ENCODE measurements around the gene SRRM4. TPM values are rescaled to one million over a fixed set of nuclear protein-coding genes. Genes with fewer than 3 reads are reported as not detected.
A peak's percentile ranks its signal among the peaks of the same experiment; 100 is the strongest.

Gene SRRM4
- total RNA-seq, 1 donor from 2014 or later, result not detected

DNA sequence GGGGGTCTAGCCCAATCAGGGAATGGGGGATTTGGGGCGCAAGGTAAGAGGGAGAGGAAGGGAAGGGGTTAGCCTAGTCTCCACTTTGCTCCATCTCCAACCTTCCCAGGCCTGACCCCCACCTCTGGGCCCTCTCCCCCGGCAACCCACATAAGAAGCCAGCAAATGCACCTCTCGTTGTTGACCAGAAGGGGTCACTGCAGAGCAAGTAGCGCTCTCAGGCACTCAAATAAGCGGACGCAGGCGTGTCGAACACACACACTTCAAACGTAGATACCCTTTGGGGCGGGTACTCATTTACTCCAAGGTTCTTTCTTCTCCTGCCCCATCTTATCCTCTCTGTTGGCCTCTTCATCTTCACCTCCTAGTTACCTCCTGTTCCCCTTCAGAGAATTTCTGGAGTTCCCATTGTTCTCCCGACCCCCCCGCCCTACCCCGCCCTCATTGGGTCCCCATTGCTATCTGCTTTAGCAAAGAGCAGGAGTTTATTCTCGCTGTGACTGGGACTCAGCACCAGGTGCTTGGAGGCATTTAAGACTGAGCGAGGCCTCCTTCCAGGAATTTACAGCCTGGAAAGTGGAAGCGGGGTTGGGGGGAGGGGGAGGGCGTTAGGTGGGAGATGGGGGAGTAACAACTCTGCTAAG, 1.5 kb upstream of the SRRM4 start:
- Mint-ChIP-seq H3K4me3 (ENCODE audit: unreplicated experiment) (no peak overlapping the region), H3K4me1 (ENCODE audit: low read depth) (no peaks in the 10 kb centered on the region), H3K27me3 (ENCODE audit: low read depth) (peaks cover 29% of the 10 kb centered on the region), H3K9me3 (ENCODE audit: low read depth) (peaks cover 7% of the 10 kb centered on the region), H3K36me3 (ENCODE audit: low read depth) (no peaks in the 10 kb centered on the region), H3K27ac (ENCODE audit: unreplicated experiment) (no peak overlapping the region)
- TF ChIP-seq CTCF (IDR thresholded peaks at IDR 0.05), result peak; percentile 77
- DNase-seq (ENCODE audit: low spot score), result no peak

- H3K9me3 Mint-ChIP-seq (ENCODE audit: low read depth), result peaks cover 7% of the 10 kb centered on the region
- no peak for TF ChIP-seq CTCF (IDR thresholded peaks at IDR 0.05)
- peaks cover 29% of the 10 kb centered on the region for H3K27me3 Mint-ChIP-seq (ENCODE audit: low read depth)
- no peaks in the 10 kb centered on the region for H3K4me1 Mint-ChIP-seq (ENCODE audit: low read depth)
- H3K4me3 Mint-ChIP-seq (ENCODE audit: unreplicated experiment), result no peak overlapping the region
- DNase-seq (ENCODE audit: low spot score), result no peak
- no peaks in the 10 kb centered on the region for H3K36me3 Mint-ChIP-seq (ENCODE audit: low read depth)
- no peak overlapping the region for H3K27ac Mint-ChIP-seq (ENCODE audit: unreplicated experiment)
Observed at GRCh38 chr12:118980407-118981014, 830 bp upstream of the SRRM4 start.

DNA sequence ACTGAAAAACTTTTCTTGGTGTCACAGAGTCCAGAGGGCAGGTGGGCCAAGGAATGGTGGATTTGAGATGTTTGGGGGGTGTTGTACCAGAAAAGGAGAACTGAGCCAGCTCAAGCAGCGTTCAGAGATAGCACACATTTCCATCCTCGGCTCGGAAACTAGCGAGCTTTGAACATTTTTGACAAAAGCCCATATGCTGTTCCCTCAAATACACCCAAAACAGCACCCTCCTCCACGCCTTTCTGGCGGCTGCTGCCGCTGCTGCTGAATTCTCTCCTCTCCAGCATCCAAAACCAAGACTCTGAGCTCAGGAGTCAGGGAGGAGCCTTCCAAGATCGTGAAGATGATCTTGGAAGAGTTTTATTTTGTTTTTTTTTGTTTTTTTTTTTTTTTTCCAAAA, 961 bp downstream of the SRRM4 start:
- TF ChIP-seq CTCF (IDR thresholded peaks at IDR 0.05), result no peak
- Mint-ChIP-seq H3K27me3 (ENCODE audit: low read depth) (peaks cover 29% of the 10 kb centered on the region), H3K27ac (ENCODE audit: unreplicated experiment) (no peak overlapping the region), H3K4me1 (ENCODE audit: low read depth) (no peaks in the 10 kb centered on the region), H3K36me3 (ENCODE audit: low read depth) (no peaks in the 10 kb centered on the region), H3K4me3 (ENCODE audit: unreplicated experiment) (no peak overlapping the region), H3K9me3 (ENCODE audit: low read depth) (peaks cover 7% of the 10 kb centered on the region)
- no peak for DNase-seq (ENCODE audit: low spot score)

GRCh38 chr12:118982984-118983761, 1.8 kb downstream of the SRRM4 start:
- Mint-ChIP-seq H3K9me3 (ENCODE audit: low read depth) (peaks cover 7% of the 10 kb centered on the region), H3K36me3 (ENCODE audit: low read depth) (no peaks in the 10 kb centered on the region), H3K4me1 (ENCODE audit: low read depth) (no peaks in the 10 kb centered on the region), H3K27ac (ENCODE audit: unreplicated experiment) (no peak overlapping the region), H3K4me3 (ENCODE audit: unreplicated experiment) (no peak overlapping the region), H3K27me3 (ENCODE audit: low read depth) (peaks cover 29% of the 10 kb centered on the region)
- TF ChIP-seq CTCF (IDR thresholded peaks at IDR 0.05), result no peak
- no peak for DNase-seq (ENCODE audit: low spot score)

- no peak for TF ChIP-seq CTCF (IDR thresholded peaks at IDR 0.05)
- H3K4me1 Mint-ChIP-seq (ENCODE audit: low read depth), result no peaks in the 10 kb centered on the region
- peaks cover 29% of the 10 kb centered on the region for H3K27me3 Mint-ChIP-seq (ENCODE audit: low read depth)
- no peaks in the 10 kb centered on the region for H3K9me3 Mint-ChIP-seq (ENCODE audit: low read depth)
- H3K27ac Mint-ChIP-seq (ENCODE audit: unreplicated experiment), result no peak overlapping the region
- no peaks in the 10 kb centered on the region for H3K36me3 Mint-ChIP-seq (ENCODE audit: low read depth)
- no peak overlapping the region for H3K4me3 Mint-ChIP-seq (ENCODE audit: unreplicated experiment)
- DNase-seq (ENCODE audit: low spot score), result no peak
Observed at GRCh38 chr12:118984161-118984943, 3.0 kb downstream of the SRRM4 start.

Data from chondrocyte (in vitro differentiated cells).